PC-9 (cell line): ENCODE results near the gene TMEM139. TPM values are rescaled to one million over a fixed set of nuclear protein-coding genes. Genes with fewer than 3 reads are reported as not detected.

Experiments
- BruUV-seq: library from RNA; stranded (reverse); fragments of 400-500 nt; replicated peaks from 2 replicates; lab custom pipeline; 2021; lab: Mats Ljungman, UMichigan
- CTCF ChIA-PET: fragments of 300-600 bp; sonication (Branson Sonifier 250); formaldehyde crosslinking; loops from one replicate; lab custom pipeline; 2022; ENCODE audit warnings: antibody characterized with exemption; lab: Charles Lee
- POLR2A ChIA-PET: fragments of 300-600 bp; sonication (Branson Sonifier 250); formaldehyde crosslinking; loops from one replicate; lab custom pipeline; 2022; ENCODE audit warnings: antibody characterized with exemption; ENCODE audit not compliant: unreplicated experiment; lab: Charles Lee
- DNase-seq, 2 experiments: peaks; one replicate each; pipeline versions ENCODE4 v3.0.0 to v3.0.0-alpha.2; 2015 to 2022; ENCODE audit warnings: mixed read lengths in 1 of 2
- H2AFZ ChIP-seq: fragments of 200-600 bp; sonication (generic); 2 replicates; pipeline ENCODE4 v1.8.1; 2017; ENCODE audit warnings: antibody characterized with exemption
- H3F3A ChIP-seq: fragments of 200-600 bp; sonication (generic); 2 replicates; pipeline ENCODE4 v1.8.1; 2017; ENCODE audit warnings: antibody characterized with exemption, mild to moderate bottlenecking, low read depth; ENCODE audit not compliant: insufficient read depth
- H3K27ac ChIP-seq: fragments of 200-600 bp; sonication (generic); 2 replicates; pipeline ENCODE4 v1.6.1; 2016; ENCODE audit warnings: mixed run types
- H3K27me3 ChIP-seq: fragments of 200-600 bp; sonication (generic); 2 replicates; pipeline ENCODE4 v1.6.1; 2016; ENCODE audit warnings: low read depth, mixed run types; ENCODE audit not compliant: insufficient read depth
- H3K36me3 ChIP-seq: fragments of 200-600 bp; sonication (generic); 2 replicates; pipeline ENCODE4 v1.6.1; 2016; ENCODE audit warnings: low read depth, mixed run types
- H3K4me1 ChIP-seq: fragments of 200-600 bp; sonication (generic); replicated peaks from 2 replicates; pipeline ENCODE4 v1.6.1; 2016; ENCODE audit warnings: mixed run types; ENCODE audit not compliant: insufficient read depth
- H3K4me2 ChIP-seq: fragments of 200-600 bp; sonication (generic); 2 replicates; pipeline ENCODE4 v1.6.1; 2017; ENCODE audit warnings: mixed run types
- H3K4me3 ChIP-seq: fragments of 200-600 bp; sonication (generic); 2 replicates; pipeline ENCODE4 v1.6.1; 2016; ENCODE audit warnings: mixed run types
- H3K79me2 ChIP-seq: fragments of 200-600 bp; sonication (generic); 2 replicates; pipeline ENCODE4 v1.6.1; 2017; ENCODE audit warnings: low read depth, mixed run types
- H3K9me2 ChIP-seq: fragments of 200-600 bp; sonication (generic); 2 replicates; pipeline ENCODE4 v1.8.1; 2017; ENCODE audit warnings: mild to moderate bottlenecking; ENCODE audit not compliant: insufficient read depth
- H3K9me3 ChIP-seq: fragments of 200-600 bp; sonication (generic); 2 replicates; pipeline ENCODE4 v1.8.1; 2016; ENCODE audit warnings: low read depth; ENCODE audit not compliant: insufficient read depth
- H4K20me1 ChIP-seq: fragments of 200-600 bp; sonication (generic); 2 replicates; pipeline ENCODE4 v1.8.1; 2017; ENCODE audit not compliant: insufficient read depth
- CTCF ChIP-seq: fragments of 200-600 bp; sonication (generic); conservative IDR thresholded peaks from 2 replicates; pipeline ENCODE4 v1.6.1; 2017; ENCODE audit warnings: mixed run types, antibody characterized with exemption, mild to moderate bottlenecking, moderate library complexity
- EZH2 ChIP-seq: fragments of 200-600 bp; sonication (generic); IDR thresholded peaks from 2 replicates; pipeline ENCODE4 v1.8.0; 2017; ENCODE audit warnings: antibody characterized with exemption, low read depth
- intact Hi-C: fragments of 100-400 bp; cut with micrococcal nuclease; formaldehyde crosslinking; loops from one replicate; pipeline ENCODE4 v1.10.0; 2022; ENCODE audit not compliant: unreplicated experiment
- total RNA-seq: library from RNA; stranded (reverse); gene quantifications from 2 replicates; pipeline ENCODE4 v1.2.3, GENCODE V29; 2021

TMEM139 gene
- total RNA-seq, 1 experiment from 2014 or later, result 131 TPM

DNA sequence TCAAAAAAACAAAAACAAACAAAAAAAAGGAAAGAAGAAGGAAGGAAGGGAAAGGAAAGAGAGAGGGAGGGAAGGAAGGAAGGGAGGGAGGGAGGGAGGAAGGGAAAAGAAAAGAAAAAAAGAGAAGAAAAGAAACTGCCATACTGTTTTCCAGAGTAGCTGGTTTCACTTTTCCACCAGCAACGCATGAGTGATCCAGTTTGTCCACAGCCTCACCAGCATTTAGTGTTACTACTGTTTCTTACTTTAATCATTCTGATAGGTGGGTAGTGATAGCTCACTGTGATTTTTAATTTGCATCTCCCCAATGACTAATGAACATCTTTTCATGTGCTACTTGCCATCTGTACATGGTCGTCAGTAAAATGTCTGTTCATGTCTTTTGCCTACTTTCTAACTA lies 11.9 kb upstream of the TMEM139 start:
- POLR2A ChIA-PET, result interaction anchor here (0.6 kb wide), 1 partner anchor 10 kb away, joined by 4 read pairs; the partner anchor contains the start of gene GSTK1
- Histone ChIP-seq H3K79me2 (no peaks in the 10 kb centered on the region), H3F3A (peaks cover 20% of the 10 kb centered on the region), H3K4me1 (no peaks in the 10 kb centered on the region), H3K27me3 (no peaks in the 10 kb centered on the region), H3K36me3 (peaks cover 10% of the 10 kb centered on the region), H3K9me2 (no peaks in the 10 kb centered on the region), H3K4me3 (no peak overlapping the region), H2AFZ (no peak overlapping the region), H4K20me1 (no peaks in the 10 kb centered on the region), H3K4me2 (no peak overlapping the region), H3K27ac (no peak overlapping the region), H3K9me3 (no peaks in the 10 kb centered on the region)
- CTCF ChIA-PET, result no interaction called here
- intact Hi-C loops, result no loop called here
- no TSS peak for BruUV-seq
- DNase-seq, result no peak
- TF ChIP-seq EZH2 (no peak), CTCF (no peak)

DNA sequence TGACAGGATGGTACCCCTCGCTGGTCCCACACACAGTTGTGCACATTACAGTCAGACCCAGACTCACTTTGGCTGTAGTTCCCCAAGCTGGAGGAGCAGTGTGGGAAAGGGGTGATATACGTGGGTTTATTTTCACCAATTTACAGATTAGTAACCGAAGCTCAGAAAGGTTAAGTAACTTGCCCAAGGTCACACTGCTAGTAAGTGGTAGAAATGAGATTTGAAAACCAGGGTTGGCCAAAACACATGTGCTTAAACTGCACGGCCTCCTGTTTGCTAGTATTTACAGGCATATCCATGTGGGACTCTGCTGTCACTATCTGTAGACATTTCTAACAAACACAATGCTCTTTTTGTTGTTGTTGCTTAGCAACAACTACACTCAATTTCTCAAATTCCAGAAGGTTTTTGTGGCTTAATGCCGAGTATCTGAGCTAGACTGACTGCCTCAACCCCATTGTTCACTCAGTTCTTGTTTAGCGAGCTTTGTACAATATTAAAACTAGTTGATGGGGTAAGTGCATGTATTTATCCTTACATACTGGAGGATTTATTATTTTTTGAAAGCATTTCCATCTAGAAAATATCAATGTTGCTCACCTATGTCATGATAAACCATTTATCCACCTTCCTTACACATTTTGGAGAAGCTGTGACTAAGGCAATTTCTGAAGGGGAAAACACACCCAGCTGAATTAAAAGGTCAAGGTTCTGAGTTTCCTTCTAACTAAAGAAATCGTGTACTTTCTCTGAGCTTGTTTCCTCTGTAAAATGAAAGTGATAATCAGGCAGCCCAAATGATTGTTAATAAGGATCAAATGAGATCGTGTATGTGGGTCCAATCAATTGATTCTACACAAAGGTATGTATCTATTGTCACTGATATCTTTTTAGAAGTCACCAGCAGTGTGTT lies 5.3 kb upstream of the TMEM139 start:
- TF ChIP-seq EZH2 (no peak), CTCF (no peak)
- ChIA-PET CTCF (interaction anchor here (0.6 to 1.5 kb wide), 4 partner anchors 16 to 941 kb away, joined by 3 to 11 read pairs (median 4); partner anchors contain the start of genes GSTK1 and TCAF1), POLR2A (interaction anchor here (0.6 to 1.5 kb wide), 4 partner anchors 10 to 221 kb away, joined by 3 to 20 read pairs (median 4); partner anchors contain the start of gene GSTK1)
- Histone ChIP-seq H3K4me1 (peaks cover 43% of the 10 kb centered on the region), H3K79me2 (no peaks in the 10 kb centered on the region), H3K27me3 (no peaks in the 10 kb centered on the region), H3K36me3 (no peaks in the 10 kb centered on the region), H3F3A (peaks cover 27% of the 10 kb centered on the region), H3K27ac (peak overlapping the region; percentile 82), H3K4me2 (peak overlapping the region; percentile 64), H3K9me3 (no peaks in the 10 kb centered on the region), H3K4me3 (peak overlapping the region; percentile 16; the same call in 1 of the 2 replicates), H4K20me1 (no peaks in the 10 kb centered on the region), H3K9me2 (no peaks in the 10 kb centered on the region), H2AFZ (peak overlapping the region; percentile 42)
- no TSS peak for BruUV-seq
- peak; percentile 49 to 97 for DNase-seq
- intact Hi-C loops, result no loop called here

DNA sequence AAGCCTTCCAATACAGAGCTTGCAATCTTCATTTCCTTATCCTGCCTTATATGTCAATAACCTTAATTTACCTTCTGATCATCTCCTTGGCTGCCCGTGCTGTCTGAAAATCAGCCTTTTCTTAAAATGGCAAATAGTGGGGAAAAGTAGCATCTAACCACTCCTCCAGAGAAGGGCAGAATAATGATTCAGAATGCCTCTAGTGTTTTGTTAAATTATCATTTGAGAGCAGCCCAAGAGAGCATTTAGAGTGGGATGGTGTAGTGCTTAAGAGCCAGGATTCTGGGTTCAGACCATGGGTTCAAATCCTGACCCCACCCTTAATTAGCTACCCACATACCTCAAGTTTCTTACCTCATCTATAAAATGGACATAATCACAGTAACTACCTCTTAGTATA lies 4.6 kb upstream of the TMEM139 start:
- CTCF ChIA-PET, result interaction anchor here (1.2 to 1.5 kb wide), 3 partner anchors 17 to 941 kb away, joined by 3 to 11 read pairs (median 5); partner anchors contain the start of gene GSTK1
- H3K4me3 ChIP-seq, result peak overlapping the region; percentile 16; the same call in 1 of the 2 replicates
- no peak for TF ChIP-seq CTCF
- no peak for TF ChIP-seq EZH2
- no peak for DNase-seq
- H3K27me3 ChIP-seq, result no peaks in the 10 kb centered on the region
- H3F3A ChIP-seq, result peaks cover 33% of the 10 kb centered on the region
- intact Hi-C loops, result no loop called here
- peak overlapping the region; percentile 42 for H2AFZ ChIP-seq
- no peaks in the 10 kb centered on the region for H4K20me1 ChIP-seq
- BruUV-seq, result no TSS peak
- no peaks in the 10 kb centered on the region for H3K9me3 ChIP-seq
- no peaks in the 10 kb centered on the region for H3K36me3 ChIP-seq
- POLR2A ChIA-PET, result interaction anchor here (1.5 kb wide), 1 partner anchor 17 kb away, joined by 20 read pairs; the partner anchor contains the start of gene GSTK1
- H3K27ac ChIP-seq, result peak overlapping the region; percentile 82
- H3K4me1 ChIP-seq, result peaks cover 45% of the 10 kb centered on the region
- H3K4me2 ChIP-seq, result peak overlapping the region; percentile 64
- no peaks in the 10 kb centered on the region for H3K79me2 ChIP-seq
- H3K9me2 ChIP-seq, result no peaks in the 10 kb centered on the region
